Lung (tissue), 12 donors: Measurements from ENCODE around the gene ZSCAN29. TPM values are rescaled to one million over a fixed set of nuclear protein-coding genes. Genes with fewer than 3 reads are reported as not detected.

Experiments used
- ATAC-seq: fragments of 200-7000 bp; cut with Tn5 transposase; one replicate; pipeline ENCODE4 v1.9.1; 2020; ENCODE audit warnings: moderate number of reproducible peaks; ENCODE audit not compliant: insufficient read depth, low FRiP score
- DNase-seq, 3 donors: peaks; one replicate each; pipeline ENCODE4 v3.0.0-alpha.2; 2013 to 2017
- H3K27ac ChIP-seq, 2 donors: one replicate each; pipeline ENCODE4 v1.5.1; 2013; ENCODE audit warnings: mild to moderate bottlenecking in 2 of 2, moderate library complexity in 2 of 2, control low read depth in 1 of 2, inconsistent platforms in 1 of 2, low read depth in 1 of 2, low read length in 1 of 2
- H3K27me3 ChIP-seq, 3 donors: one replicate each; pipeline ENCODE4 v1.5.1; 2013; ENCODE audit warnings: low read length in 2 of 3; ENCODE audit not compliant: control insufficient read depth in 3 of 3, insufficient read depth in 3 of 3
- H3K36me3 ChIP-seq, 4 donors: one replicate each; pipeline ENCODE4 v1.5.1; 2013; ENCODE audit warnings: low read length in 4 of 4, mild to moderate bottlenecking in 1 of 4, moderate library complexity in 1 of 4; ENCODE audit not compliant: control insufficient read depth in 4 of 4, insufficient read depth in 4 of 4
- H3K4me1 ChIP-seq, 5 donors: one replicate each; pipeline ENCODE4 v1.5.1; 2013; ENCODE audit warnings: low read length in 5 of 5, mild to moderate bottlenecking in 2 of 5, moderate library complexity in 1 of 5; ENCODE audit not compliant: control insufficient read depth in 5 of 5, insufficient read depth in 5 of 5
- H3K4me3 ChIP-seq: one replicate; pipeline ENCODE4 v1.5.1; 2013; ENCODE audit warnings: mild to moderate bottlenecking, control low read depth, moderate library complexity
- H3K9ac ChIP-seq, 2 donors: one replicate each; pipeline ENCODE4 v1.5.1; 2013; ENCODE audit warnings: low read length in 2 of 2, control low read depth in 1 of 2; ENCODE audit not compliant: insufficient read depth in 1 of 2
- H3K9me3 ChIP-seq, 4 donors: one replicate each; pipeline ENCODE4 v1.5.1; 2013; ENCODE audit warnings: low read length in 3 of 4, mild to moderate bottlenecking in 1 of 4, moderate library complexity in 1 of 4; ENCODE audit not compliant: control insufficient read depth in 4 of 4, insufficient read depth in 3 of 4
- WGBS, 2 donors: extraction: QIAGEN DNeasy Blood & Tissue Kit; methylation state at CpG; one replicate each; pipeline ENCODE4 v1.1.7; 2013; 5-methylcytosine and 5-hydroxymethylcytosine counted together
- polyA plus RNA-seq, 2 donors: library from polyadenylated mRNA; stranded (reverse); fragments of 200-250 nt; gene quantifications; one replicate each; pipeline ENCODE4 v1.2.1, GENCODE V29; 2013
- total RNA-seq, 2 donors: library from RNA; depleted of rRNA in 1 of 2; stranded (reverse); fragments of >200 nt in 1 of 2; gene quantifications; one replicate each; pipeline ENCODE4 v1.2.1, GENCODE V29; 2014 to 2021
- TF ChIP-seq, protein P1 (sequence below): IDR thresholded peaks from 2 replicates; pipeline ENCODE4 v1.5.1; 2012; ENCODE audit warnings: mild to moderate bottlenecking; ENCODE audit errors: control extremely low read depth, extremely low read depth
- donor health status: control.
- donor health status: control.
- donor health status: Bipolar disorder and iron deficiency.
- donor health status: healthy.
- donor health status: DM: yes; HTN: yes; CAD: no.

ZSCAN29 gene
- total and polyA plus RNA-seq, 4 donors = 6.4 to 37.7 (median 13.8) TPM

DNA sequence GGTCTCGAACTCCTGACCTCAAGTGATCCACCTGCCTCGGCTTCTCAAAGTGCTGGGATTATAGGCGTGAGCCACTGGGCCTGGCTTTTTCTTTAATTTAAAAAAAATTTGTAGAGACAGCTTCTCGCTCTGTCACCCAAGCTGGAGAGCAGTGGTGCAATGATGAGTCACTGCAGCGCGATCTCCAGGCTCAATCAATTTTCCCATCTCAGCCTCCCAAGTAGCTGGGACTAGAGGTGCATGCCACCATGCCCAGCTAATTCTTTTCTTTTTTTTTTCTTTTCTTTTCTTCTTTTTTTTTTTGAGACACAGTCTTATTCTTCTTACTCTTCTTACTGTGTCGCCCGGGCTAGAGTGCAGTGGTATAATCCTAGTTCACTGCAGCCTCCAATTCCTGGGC lies 19.9 kb upstream of the ZSCAN29 start:
- peaks cover 8 to 26% (median 19%) of the 10 kb centered on the region in 4 donors for H3K36me3 ChIP-seq
- 97 to 98% methylated on average over 8 of the region's 8 CpGs for WGBS, 2 donors
- no peak for ATAC-seq

DNA sequence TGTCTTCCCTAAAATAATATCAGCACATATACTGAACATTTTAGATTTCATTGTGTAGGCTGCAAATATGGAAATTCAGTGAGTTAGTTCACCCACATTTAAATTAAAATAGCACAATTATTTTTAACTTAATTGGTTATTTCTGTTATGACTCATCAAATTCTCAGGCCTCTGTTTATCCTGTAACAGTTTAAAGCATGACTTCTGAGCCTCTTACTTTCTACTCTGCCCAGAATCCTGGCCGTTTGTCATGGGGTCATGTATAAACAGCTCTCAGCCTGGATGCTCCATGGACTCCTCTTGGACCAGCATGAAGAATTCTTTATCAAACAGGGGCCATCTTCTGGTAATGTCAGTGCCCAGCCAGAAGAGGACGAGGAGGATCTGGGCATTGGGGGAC lies 12.2 kb upstream of the ZSCAN29 start:
- Histone ChIP-seq H3K27ac (no peak overlapping the region), H3K36me3 (peaks cover 4 to 39% (median 22%) of the 10 kb centered on the region in 4 donors), H3K27me3 (no peaks in the 10 kb centered on the region), H3K4me1 (no peaks in the 10 kb centered on the region), H3K9me3 (no peaks in the 10 kb centered on the region), H3K9ac (no peak overlapping the region), H3K4me3 (no peak overlapping the region)
- no peak for ATAC-seq
- no peak for DNase-seq
- WGBS, 2 donors = 76 to 77% methylated on average over 2 of the region's 2 CpGs
- TF ChIP-seq, protein P1, sequence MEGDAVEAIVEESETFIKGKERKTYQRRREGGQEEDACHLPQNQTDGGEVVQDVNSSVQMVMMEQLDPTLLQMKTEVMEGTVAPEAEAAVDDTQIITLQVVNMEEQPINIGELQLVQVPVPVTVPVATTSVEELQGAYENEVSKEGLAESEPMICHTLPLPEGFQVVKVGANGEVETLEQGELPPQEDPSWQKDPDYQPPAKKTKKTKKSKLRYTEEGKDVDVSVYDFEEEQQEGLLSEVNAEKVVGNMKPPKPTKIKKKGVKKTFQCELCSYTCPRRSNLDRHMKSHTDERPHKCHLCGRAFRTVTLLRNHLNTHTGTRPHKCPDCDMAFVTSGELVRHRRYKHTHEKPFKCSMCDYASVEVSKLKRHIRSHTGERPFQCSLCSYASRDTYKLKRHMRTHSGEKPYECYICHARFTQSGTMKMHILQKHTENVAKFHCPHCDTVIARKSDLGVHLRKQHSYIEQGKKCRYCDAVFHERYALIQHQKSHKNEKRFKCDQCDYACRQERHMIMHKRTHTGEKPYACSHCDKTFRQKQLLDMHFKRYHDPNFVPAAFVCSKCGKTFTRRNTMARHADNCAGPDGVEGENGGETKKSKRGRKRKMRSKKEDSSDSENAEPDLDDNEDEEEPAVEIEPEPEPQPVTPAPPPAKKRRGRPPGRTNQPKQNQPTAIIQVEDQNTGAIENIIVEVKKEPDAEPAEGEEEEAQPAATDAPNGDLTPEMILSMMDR = no peak

More for the DNA sequence above, 19.9 kb upstream of the ZSCAN29 start:
- Histone ChIP-seq H3K9me3 (no peaks in the 10 kb centered on the region), H3K4me1 (no peaks in the 10 kb centered on the region), H3K27me3 (no peaks in the 10 kb centered on the region), H3K27ac (no peak overlapping the region), H3K4me3 (no peak overlapping the region), H3K9ac (no peak overlapping the region)
- TF ChIP-seq, protein P1 = no peak
- no peak for DNase-seq

DNA sequence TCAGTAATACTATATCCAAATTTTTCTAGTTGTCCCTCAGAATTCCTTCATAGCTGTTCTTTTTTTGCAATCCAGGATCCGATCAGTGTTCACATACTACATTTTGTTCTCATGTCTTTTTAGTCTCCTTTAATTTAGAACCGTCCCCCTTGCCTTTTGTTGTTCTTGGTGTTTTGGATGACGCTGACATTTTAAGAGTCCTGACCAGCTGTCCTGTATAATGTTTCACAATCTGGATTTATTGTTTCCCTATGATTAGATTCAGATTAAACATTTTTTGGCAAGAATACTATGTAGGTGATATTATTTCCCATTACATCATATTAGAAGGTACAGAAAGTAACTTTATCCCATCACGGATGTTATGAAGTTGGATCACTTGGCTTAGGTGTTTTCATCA lies 11.5 kb upstream of the ZSCAN29 start:
- Histone ChIP-seq H3K36me3 (peaks cover 4 to 34% (median 21%) of the 10 kb centered on the region in 4 donors), H3K4me3 (no peak overlapping the region), H3K27me3 (no peaks in the 10 kb centered on the region), H3K9me3 (no peaks in the 10 kb centered on the region), H3K27ac (no peak overlapping the region), H3K9ac (no peak overlapping the region), H3K4me1 (no peaks in the 10 kb centered on the region)
- no peak for ATAC-seq
- TF ChIP-seq, protein P1 = no peak
- WGBS, 2 donors = 96 to 98% methylated on average over 4 of the region's 4 CpGs
- DNase-seq = no peak

DNA sequence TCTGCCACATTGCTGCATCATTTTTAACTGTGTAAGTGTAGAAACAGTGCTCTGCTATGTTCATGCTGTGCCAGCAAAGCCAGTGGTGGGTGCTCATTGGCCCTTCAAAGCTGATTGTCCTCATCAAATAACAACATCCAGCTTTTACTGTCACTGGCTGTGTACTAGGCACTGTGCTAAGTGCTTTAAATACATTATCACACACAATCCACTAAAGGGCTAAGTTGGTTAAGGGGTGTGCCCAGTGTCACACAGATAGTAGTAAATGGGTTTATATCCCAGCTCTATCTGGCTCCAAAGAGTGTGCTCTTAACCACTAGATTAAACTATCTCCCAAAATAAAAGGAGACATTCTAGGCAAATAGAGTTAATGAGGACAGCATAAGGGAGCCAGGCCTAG lies 7.8 kb upstream of the ZSCAN29 start:
- H3K27ac ChIP-seq = no peak overlapping the region
- DNase-seq = no peak
- TF ChIP-seq, protein P1 = no peak
- no peak overlapping the region for H3K9ac ChIP-seq
- H3K4me1 ChIP-seq = peaks cover 0 to 2% (median 0%) of the 10 kb centered on the region in 5 donors
- H3K4me3 ChIP-seq = no peak overlapping the region
- ATAC-seq = no peak
- H3K36me3 ChIP-seq = peaks cover 5 to 15% (median 11%) of the 10 kb centered on the region in 4 donors
- H3K27me3 ChIP-seq = no peaks in the 10 kb centered on the region
- H3K9me3 ChIP-seq = no peaks in the 10 kb centered on the region
